ENCODE data around the gene IFNB1. TPM values are rescaled to one million over a fixed set of nuclear protein-coding genes. Genes with fewer than 3 reads are reported as not detected.

The IFNB1 gene
- total RNA-seq, 2 experiments from 2014 or later: 1.1 to 1.2 TPM

GRCh38 chr9:21086538-21086937 is 8.8 kb upstream of the IFNB1 start:
- DNase-seq (no peak), ATAC-seq (no peak)
- no peaks in the 10 kb centered on the region for H3K9me3 Mint-ChIP-seq (ENCODE audit: low read depth)
- H3K4me1 Mint-ChIP-seq: peaks cover 16% of the 10 kb centered on the region
- no peak overlapping the region for H3K4me3 Mint-ChIP-seq
- CTCF ChIA-PET: no interaction called here
- H3K36me3 Mint-ChIP-seq: peaks cover 7% of the 10 kb centered on the region
- no peaks in the 10 kb centered on the region for H3K27me3 Mint-ChIP-seq
- H3K27ac Mint-ChIP-seq: no peak overlapping the region

- peaks cover 9% of the 10 kb centered on the region for H3K36me3 Mint-ChIP-seq
- H3K4me3 Mint-ChIP-seq: no peak overlapping the region
- CTCF ChIA-PET: interaction anchor here (0.6 kb wide), 1 partner anchor 9 kb away, joined by 3 read pairs; no protein-coding TSS in a partner anchor
- no peak for DNase-seq
- no peaks in the 10 kb centered on the region for H3K9me3 Mint-ChIP-seq (ENCODE audit: low read depth)
- no peak for ATAC-seq
- H3K4me1 Mint-ChIP-seq: peaks cover 20% of the 10 kb centered on the region
- no peaks in the 10 kb centered on the region for H3K27me3 Mint-ChIP-seq
- H3K27ac Mint-ChIP-seq: no peak overlapping the region
These were observed 7.3 kb upstream of the IFNB1 start for GRCh38 chr9:21085005-21085404.

GRCh38 chr9:21084242-21084850 is 6.6 kb upstream of the IFNB1 start:
- CTCF ChIA-PET: interaction anchor here (0.6 kb wide), 1 partner anchor 8 kb away, joined by 3 read pairs; no protein-coding TSS in a partner anchor
- Mint-ChIP-seq H3K36me3 (peaks cover 9% of the 10 kb centered on the region), H3K4me1 (peaks cover 20% of the 10 kb centered on the region), H3K27ac (no peak overlapping the region), H3K4me3 (no peak overlapping the region), H3K9me3 (ENCODE audit: low read depth) (no peaks in the 10 kb centered on the region), H3K27me3 (no peaks in the 10 kb centered on the region)
- DNase-seq (no peak), ATAC-seq (no peak)

DNA sequence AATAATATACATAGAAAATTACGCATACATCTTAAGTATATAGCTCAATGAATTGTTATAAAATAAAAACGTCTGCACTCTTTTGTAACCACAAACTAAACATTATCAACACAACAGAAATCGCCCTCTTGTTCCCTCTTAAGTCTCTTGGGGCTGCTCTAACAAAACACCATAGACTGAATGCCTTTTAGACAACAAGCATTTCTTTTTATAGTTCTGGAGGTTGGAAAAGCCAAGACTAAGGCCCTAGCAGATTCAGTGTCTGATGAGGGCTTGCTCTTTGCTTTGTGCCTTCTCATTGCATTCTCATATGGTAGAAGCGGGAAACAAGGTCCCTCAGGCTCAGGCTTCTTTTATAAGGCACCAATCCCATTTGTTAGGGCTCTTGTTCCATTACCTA is 4.9 kb upstream of the IFNB1 start:
- H3K9me3 Mint-ChIP-seq (ENCODE audit: low read depth): no peaks in the 10 kb centered on the region

GRCh38 chr9:21081999-21082398 is 4.3 kb upstream of the IFNB1 start:
- DNase-seq: no peak
- peak overlapping the region; percentile 56 for H3K4me3 Mint-ChIP-seq
- peak overlapping the region; percentile 70 for H3K27ac Mint-ChIP-seq
- ATAC-seq: peak; percentile 67
- peaks cover 14% of the 10 kb centered on the region for H3K36me3 Mint-ChIP-seq
- H3K27me3 Mint-ChIP-seq: no peaks in the 10 kb centered on the region
- H3K4me1 Mint-ChIP-seq: peaks cover 27% of the 10 kb centered on the region
- H3K9me3 Mint-ChIP-seq (ENCODE audit: low read depth): no peaks in the 10 kb centered on the region
- CTCF ChIA-PET: interaction anchor here (1.0 to 1.9 kb wide), 3 partner anchors 21 to 101 kb away, joined by 3 to 4 read pairs (median 3); no protein-coding TSS in a partner anchor

More for the DNA sequence above, 4.9 kb upstream of the IFNB1 start:
- H3K4me1 Mint-ChIP-seq: peaks cover 27% of the 10 kb centered on the region
- DNase-seq (no peak), ATAC-seq (no peak)
- CTCF ChIA-PET: interaction anchor here (1.4 kb wide), 1 partner anchor 101 kb away, joined by 3 read pairs; no protein-coding TSS in a partner anchor
- H3K4me3 Mint-ChIP-seq: no peak overlapping the region
- no peaks in the 10 kb centered on the region for H3K27me3 Mint-ChIP-seq
- peaks cover 14% of the 10 kb centered on the region for H3K36me3 Mint-ChIP-seq
- H3K27ac Mint-ChIP-seq: no peak overlapping the region

DNA sequence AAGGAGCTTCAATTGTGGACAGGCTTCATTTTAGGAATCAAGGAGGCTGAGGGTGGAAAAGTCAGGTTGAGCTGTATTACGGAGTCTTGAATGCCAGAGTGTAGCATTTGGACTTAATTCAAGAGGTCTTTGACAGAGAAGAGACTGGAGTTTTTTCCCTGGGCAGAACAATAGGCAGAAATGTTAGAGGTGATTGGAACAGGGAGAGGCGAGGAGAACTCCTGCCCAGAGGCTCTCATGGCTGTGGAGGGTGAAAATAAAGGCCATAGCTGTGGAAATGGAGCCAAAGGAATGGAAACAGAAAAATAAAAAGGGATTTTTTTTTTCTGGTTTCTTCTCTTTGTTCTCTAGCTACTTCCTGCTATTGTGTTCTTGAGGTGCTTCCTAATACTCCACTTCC is 3.7 kb upstream of the IFNB1 start:
- H3K9me3 Mint-ChIP-seq (ENCODE audit: low read depth): no peaks in the 10 kb centered on the region
- no peaks in the 10 kb centered on the region for H3K27me3 Mint-ChIP-seq
- peaks cover 27% of the 10 kb centered on the region for H3K4me1 Mint-ChIP-seq
- CTCF ChIA-PET: interaction anchor here (1.0 to 1.9 kb wide), 3 partner anchors 20 to 102 kb away, joined by 3 to 4 read pairs (median 3); no protein-coding TSS in a partner anchor
- ATAC-seq (no peak), DNase-seq (no peak)
- no peak overlapping the region for H3K27ac Mint-ChIP-seq
- peaks cover 14% of the 10 kb centered on the region for H3K36me3 Mint-ChIP-seq
- no peak overlapping the region for H3K4me3 Mint-ChIP-seq

GRCh38 chr9:21080793-21081192 is 3.1 kb upstream of the IFNB1 start:
- CTCF ChIA-PET: interaction anchor here (1.0 to 1.9 kb wide), 2 partner anchors 20 to 30 kb away, joined by 3 to 4 read pairs; no protein-coding TSS in a partner anchor

DNA sequence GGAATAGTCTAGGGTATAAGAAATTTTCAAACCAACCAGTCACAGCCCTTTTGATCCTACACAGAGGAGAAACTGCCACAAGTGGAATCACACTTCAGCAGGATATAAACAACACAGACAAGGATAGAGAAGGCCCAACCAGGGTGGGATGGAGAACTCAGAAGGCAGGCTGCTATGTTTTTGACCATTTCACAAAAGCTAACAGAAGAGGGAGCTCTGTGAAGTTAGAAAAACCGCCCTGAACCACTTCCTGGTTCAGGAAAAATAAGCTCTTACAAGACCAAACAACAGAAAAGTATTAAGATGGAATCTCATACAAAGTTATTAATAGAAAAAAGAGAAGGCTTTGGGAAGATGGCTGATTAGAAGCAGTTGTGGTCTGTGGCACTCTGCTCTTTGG is 960 bp upstream of the IFNB1 start:
- Mint-ChIP-seq H3K36me3 (peaks cover 7% of the 10 kb centered on the region), H3K4me1 (peaks cover 27% of the 10 kb centered on the region), H3K9me3 (ENCODE audit: low read depth) (no peaks in the 10 kb centered on the region), H3K4me3 (no peak overlapping the region), H3K27ac (peak overlapping the region; percentile 12), H3K27me3 (peaks cover 7% of the 10 kb centered on the region)
- ATAC-seq (peak; percentile 54), DNase-seq (no peak)
- CTCF ChIA-PET: interaction anchor here (0.6 to 3.1 kb wide), 10 partner anchors 11 to 138 kb away, joined by 3 to 20 read pairs (median 4); partner anchors contain the start of gene HACD4

More at GRCh38 chr9:21080793-21081192, 3.1 kb upstream of the IFNB1 start:
- peaks cover 5% of the 10 kb centered on the region for H3K27me3 Mint-ChIP-seq
- H3K9me3 Mint-ChIP-seq (ENCODE audit: low read depth): no peaks in the 10 kb centered on the region
- H3K27ac Mint-ChIP-seq: no peak overlapping the region
- DNase-seq: no peak
- peaks cover 27% of the 10 kb centered on the region for H3K4me1 Mint-ChIP-seq
- H3K4me3 Mint-ChIP-seq: no peak overlapping the region
- no peak for ATAC-seq
- peaks cover 12% of the 10 kb centered on the region for H3K36me3 Mint-ChIP-seq

GRCh38 chr9:21075484-21075883 is 2.3 kb downstream of the IFNB1 start:
- peaks cover 7% of the 10 kb centered on the region for H3K36me3 Mint-ChIP-seq
- CTCF ChIA-PET: interaction anchor here (0.9 to 1.5 kb wide), 2 partner anchors 9 to 35 kb away, joined by 3 to 4 read pairs; no protein-coding TSS in a partner anchor
- H3K4me3 Mint-ChIP-seq: no peak overlapping the region
- H3K9me3 Mint-ChIP-seq (ENCODE audit: low read depth): no peaks in the 10 kb centered on the region
- peaks cover 10% of the 10 kb centered on the region for H3K27me3 Mint-ChIP-seq
- peaks cover 7% of the 10 kb centered on the region for H3K4me1 Mint-ChIP-seq
- no peak overlapping the region for H3K27ac Mint-ChIP-seq
- no peak for DNase-seq
- ATAC-seq: no peak

- Mint-ChIP-seq H3K27me3 (peaks cover 5% of the 10 kb centered on the region), H3K4me1 (no peaks in the 10 kb centered on the region), H3K36me3 (no peaks in the 10 kb centered on the region), H3K27ac (no peak overlapping the region), H3K9me3 (ENCODE audit: low read depth) (no peaks in the 10 kb centered on the region), H3K4me3 (no peak overlapping the region)
- ATAC-seq (no peak), DNase-seq (no peak)
- CTCF ChIA-PET: no interaction called here
These were observed 6.8 kb downstream of the IFNB1 start for GRCh38 chr9:21070906-21071305.

DNA sequence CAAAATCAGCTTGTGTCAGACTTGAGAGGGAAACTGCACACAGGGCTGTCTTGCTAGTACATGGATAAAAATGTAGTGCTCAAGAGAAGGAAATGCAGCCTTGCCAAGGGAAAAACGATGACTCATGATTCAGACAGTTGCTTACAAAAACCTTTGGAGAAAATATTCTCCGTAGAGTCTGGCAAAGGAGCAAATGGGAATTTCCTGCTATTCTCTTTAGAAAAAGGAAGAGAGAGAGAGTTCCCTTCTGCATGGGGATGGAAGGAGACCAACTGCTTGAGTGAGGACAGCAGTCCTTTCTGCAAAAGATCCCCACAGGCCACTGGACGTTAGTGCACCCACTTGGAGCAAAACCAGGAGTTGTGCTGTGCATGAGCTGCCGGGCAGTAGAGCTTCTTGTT is 7.6 kb downstream of the IFNB1 start:
- ATAC-seq: no peak
- CTCF ChIA-PET: no interaction called here
- no peaks in the 10 kb centered on the region for H3K4me1 Mint-ChIP-seq
- no peaks in the 10 kb centered on the region for H3K36me3 Mint-ChIP-seq
- no peak for DNase-seq
- peaks cover 5% of the 10 kb centered on the region for H3K27me3 Mint-ChIP-seq
- H3K4me3 Mint-ChIP-seq: no peak overlapping the region
- H3K9me3 Mint-ChIP-seq (ENCODE audit: low read depth): no peaks in the 10 kb centered on the region
- H3K27ac Mint-ChIP-seq: no peak overlapping the region

GRCh38 chr9:21060919-21061561 is 16.7 kb downstream of the IFNB1 start:
- ATAC-seq (peak; percentile 74), DNase-seq (peak; percentile 65)
- H3K9me3 Mint-ChIP-seq (ENCODE audit: low read depth): peaks cover 2% of the 10 kb centered on the region
- H3K36me3 Mint-ChIP-seq: peaks cover 11% of the 10 kb centered on the region
- CTCF ChIA-PET: interaction anchor here (0.6 to 1.5 kb wide), 5 partner anchors 20 to 120 kb away, joined by 3 to 4 read pairs (median 3); no protein-coding TSS in a partner anchor
- H3K27me3 Mint-ChIP-seq: no peaks in the 10 kb centered on the region
- H3K4me1 Mint-ChIP-seq: peaks cover 18% of the 10 kb centered on the region
- H3K4me3 Mint-ChIP-seq: no peak overlapping the region
- peak overlapping the region; percentile 61 for H3K27ac Mint-ChIP-seq

GRCh38 chr9:21056931-21057330 is 20.8 kb downstream of the IFNB1 start:
- CTCF ChIA-PET: no interaction called here
- ATAC-seq (no peak), DNase-seq (no peak)
- no peak overlapping the region for H3K4me3 Mint-ChIP-seq
- peaks cover 2% of the 10 kb centered on the region for H3K9me3 Mint-ChIP-seq (ENCODE audit: low read depth)
- H3K36me3 Mint-ChIP-seq: peaks cover 13% of the 10 kb centered on the region
- no peak overlapping the region for H3K27ac Mint-ChIP-seq
- H3K27me3 Mint-ChIP-seq: no peaks in the 10 kb centered on the region
- H3K4me1 Mint-ChIP-seq: peaks cover 18% of the 10 kb centered on the region

DNA sequence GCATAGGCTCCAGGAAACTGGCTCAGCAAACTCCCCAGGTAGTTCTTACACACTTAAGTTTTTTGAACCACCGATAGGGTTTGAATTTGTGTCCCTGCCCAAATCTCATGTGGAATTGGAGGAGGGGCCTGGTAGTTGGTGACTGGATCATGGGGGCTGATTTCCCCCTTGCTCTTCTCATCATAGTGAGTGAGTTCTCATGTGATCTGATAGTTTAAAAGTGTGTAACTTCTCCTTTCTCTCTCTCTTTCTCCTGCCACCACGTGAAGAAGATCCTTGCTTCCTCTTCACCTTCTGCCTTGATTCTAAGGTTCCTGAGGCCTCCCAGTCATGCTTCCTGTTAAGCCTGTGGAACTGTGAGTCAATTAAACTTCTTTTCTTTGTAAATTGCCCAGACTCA is 23.9 kb downstream of the IFNB1 start:
- Mint-ChIP-seq H3K4me1 (no peaks in the 10 kb centered on the region), H3K9me3 (ENCODE audit: low read depth) (no peaks in the 10 kb centered on the region), H3K27ac (no peak overlapping the region), H3K4me3 (no peak overlapping the region), H3K36me3 (peaks cover 7% of the 10 kb centered on the region), H3K27me3 (no peaks in the 10 kb centered on the region)
- CTCF ChIA-PET: no interaction called here
- ATAC-seq (no peak), DNase-seq (no peak)
